HG02571 (cell line): ENCODE data around the gene ISL2.

ENCODE experiments used
- ATAC-seq: cut with Tn5 transposase; IDR thresholded peaks from one replicate; pipeline ENCODE4 v1.9.1; 2021; ENCODE audit warnings: mild to moderate bottlenecking, moderate library complexity; ENCODE audit not compliant: unreplicated experiment

Gene ISL2

DNA sequence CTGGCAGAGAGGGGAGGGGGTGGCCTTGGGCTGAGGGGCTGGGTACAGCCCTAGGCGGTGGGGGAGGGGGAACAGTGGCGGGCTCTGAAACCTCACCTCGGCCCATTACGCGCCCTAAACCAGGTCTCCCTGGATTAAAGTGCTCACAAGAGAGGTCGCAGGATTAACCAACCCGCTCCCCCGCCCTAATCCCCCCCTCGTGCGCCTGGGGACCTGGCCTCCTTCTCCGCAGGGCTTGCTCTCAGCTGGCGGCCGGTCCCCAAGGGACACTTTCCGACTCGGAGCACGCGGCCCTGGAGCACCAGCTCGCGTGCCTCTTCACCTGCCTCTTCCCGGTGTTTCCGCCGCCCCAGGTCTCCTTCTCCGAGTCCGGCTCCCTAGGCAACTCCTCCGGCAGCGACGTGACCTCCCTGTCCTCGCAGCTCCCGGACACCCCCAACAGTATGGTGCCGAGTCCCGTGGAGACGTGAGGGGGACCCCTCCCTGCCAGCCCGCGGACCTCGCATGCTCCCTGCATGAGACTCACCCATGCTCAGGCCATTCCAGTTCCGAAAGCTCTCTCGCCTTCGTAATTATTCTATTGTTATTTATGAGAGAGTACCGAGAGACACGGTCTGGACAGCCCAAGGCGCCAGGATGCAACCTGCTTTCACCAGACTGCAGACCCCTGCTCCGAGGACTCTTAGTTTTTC is 4.9 kb downstream of the ISL2 start:
- no peak for ATAC-seq

- no peak for ATAC-seq
These were observed 5.4 kb downstream of the ISL2 start for GRCh38 chr15:76342058-76342381.

DNA sequence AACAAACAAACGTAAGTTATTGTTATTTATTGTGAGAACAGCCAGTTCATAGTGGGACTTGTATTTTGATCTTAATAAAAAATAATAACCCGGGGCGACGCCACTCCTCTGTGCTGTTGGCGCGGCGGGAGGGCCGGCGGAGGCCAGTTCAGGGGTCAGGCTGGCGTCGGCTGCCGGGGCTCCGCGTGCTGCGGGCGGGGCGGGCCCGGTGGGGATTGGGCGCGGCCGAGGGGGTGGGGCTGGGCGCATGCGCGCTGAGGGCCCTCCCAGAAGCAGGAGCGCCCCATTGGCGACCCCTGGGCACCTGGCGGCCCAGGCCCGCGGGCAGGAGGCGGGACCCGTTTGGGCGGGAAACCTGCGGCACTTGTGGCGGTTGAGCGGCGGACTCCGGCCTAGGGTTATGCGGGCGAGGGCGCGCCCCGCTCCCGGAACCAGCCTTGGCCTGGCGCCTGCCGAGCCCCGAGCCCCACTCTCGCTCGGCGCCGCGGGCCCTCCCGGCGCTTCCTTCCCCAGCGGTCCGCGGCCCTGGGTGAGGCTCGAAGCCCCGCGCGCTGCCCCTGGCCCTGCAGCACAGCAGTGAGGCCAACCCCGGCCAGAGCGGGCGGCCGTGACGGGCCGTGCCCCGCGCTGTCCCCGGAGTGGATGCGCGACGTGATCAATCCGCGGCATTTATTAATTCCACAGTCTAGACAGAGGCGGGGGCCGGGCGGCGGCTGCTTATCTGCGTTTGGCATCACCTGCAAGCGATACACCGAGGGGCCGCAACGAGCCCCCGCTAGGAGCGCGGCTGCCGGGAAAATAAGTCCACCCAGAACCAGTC is 6.0 kb downstream of the ISL2 start:
- ATAC-seq = no peak

DNA sequence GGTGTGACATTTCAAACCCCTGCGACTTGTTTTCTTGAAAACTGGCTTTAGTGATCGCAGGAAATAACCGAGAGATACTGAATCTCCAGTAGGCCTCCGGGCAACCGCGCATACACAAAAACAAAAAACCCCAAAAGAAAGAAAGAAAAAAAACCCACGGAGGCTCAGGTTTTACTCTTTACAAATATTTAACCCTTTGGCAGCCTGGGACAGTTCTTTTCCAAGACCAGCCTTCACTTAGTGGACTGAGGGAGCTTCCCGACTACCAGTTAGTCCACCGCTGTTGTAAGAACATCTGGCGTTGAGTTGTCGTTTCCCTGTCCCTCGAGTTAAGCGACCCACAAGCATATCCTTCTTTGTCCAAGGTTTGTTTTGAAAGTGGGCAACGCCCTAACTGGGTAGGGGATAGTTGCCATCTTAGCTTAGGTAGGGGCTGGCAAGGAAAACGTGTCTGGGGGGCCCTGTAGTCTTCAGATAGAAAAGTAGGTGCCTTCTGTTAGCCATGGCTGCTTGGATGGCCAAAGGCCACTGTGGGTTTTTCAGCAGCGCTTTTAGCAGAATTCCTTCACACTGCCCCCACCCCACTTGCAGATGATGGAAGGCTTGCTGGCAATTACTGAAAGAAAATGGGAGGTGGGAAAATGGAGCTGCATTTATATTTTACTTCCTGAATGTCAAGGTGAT is 6.9 kb downstream of the ISL2 start:
- no peak for ATAC-seq

DNA sequence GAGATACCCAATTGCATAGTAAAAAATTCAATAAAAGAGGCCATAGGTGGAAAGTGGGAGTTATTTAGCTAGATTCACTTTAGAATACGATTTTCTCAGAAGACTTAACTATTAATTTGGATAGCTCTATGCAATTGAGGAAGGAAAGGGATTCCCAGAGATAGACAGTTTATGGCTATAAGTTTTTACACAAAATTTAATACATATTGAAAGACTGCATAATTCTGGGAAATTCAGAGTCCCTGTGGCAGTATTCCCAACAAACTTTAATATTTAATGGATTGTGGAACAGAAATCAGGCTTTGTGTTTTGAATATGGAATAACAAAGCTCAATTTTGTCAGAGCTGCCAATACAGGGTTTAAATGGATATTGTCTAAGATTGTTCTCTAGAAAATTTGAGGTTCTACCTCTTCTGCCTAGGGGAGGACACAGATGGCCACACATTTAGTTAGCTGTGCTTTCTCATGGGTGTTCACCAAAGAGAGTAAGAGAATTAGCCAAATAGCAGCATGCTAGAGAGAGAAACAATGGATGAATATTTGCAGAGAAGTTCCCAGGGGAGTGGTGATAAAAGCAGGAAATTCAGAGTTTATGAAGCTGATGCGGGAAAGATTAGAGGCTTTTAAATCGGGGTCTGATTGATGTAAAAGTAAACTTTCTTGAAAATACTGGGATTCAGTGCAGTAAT is 8.5 kb downstream of the ISL2 start:
- ATAC-seq = no peak

GRCh38 chr15:76345583-76345879 is 9.0 kb downstream of the ISL2 start:
- ATAC-seq = no peak

- no peak for ATAC-seq
These were observed 9.5 kb downstream of the ISL2 start for GRCh38 chr15:76345880-76346668.

- ATAC-seq = no peak
These were observed 10.3 kb downstream of the ISL2 start for GRCh38 chr15:76346669-76347481.

DNA sequence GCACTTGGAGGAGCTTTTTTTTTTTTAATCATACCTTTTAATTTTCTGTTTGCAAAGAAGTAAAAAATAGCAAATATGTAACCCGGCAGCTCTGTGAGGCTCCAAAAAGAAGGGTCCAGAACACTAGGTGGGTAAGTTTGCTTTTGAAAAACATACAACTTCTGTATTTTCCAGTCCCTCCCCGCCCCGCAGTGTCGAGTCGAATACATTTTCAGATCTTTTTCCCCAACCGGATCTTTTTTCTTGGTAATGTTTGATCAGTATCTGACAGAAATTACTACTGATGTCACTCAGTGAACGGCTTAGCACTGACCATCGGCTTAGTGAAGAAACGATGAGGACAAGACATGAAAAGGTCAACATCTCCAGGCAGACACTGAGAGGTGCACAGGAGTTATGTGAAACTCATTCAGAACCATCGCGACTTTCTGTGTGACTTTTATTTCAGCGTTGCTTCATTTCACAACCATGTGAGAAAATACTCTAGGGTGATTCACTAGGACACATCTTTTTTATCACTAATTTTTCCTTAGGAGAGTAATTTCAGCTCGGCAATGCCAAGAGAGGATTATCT is 11.0 kb downstream of the ISL2 start:
- ATAC-seq = no peak

GRCh38 chr15:76349301-76350070 is 12.9 kb downstream of the ISL2 start:
- ATAC-seq = no peak

DNA sequence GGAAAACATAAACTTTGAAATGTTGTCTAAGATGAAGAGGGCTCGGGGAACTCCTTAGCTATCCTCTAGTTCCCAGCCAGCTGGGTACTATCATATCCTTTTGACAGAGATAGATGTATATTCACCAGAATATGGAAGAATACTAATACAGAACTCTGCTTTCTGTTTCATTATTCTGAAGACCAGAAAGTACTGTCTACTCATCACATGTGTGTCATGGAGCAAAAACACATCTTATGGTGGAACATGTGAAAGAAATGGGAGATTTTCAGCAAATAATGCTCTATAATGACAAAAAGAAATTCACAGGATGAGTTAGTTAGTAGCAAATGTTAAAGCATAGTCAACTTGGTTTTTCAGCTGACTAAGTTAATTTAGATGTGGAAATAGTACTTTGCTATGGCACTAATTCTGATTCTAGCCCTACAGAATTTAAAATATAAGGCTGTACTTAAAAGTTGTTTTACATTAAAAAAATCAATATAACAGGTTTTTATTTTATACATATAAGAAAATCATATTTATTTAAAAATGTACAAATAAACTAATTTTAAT is 16.5 kb downstream of the ISL2 start:
- no peak for ATAC-seq

DNA sequence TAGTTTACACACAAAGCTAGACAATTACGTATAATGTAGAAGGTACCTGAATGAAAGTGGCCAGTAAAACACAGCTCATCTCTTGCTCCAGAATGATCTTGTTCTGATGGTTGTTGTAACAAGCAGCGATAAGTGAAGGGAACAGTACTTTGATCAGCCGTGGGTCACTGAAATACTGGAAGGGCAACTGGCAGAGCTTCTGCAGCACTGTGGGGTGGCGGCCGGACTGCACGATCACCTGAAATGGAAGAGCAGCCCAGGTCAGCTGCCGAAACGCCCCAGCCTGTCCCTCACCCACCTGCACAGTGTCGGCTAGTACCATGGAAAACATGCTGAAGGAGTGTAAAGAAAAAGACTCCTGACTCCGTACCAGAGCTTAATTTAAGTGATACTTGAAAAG is 17.3 kb downstream of the ISL2 start:
- no peak for ATAC-seq

GRCh38 chr15:76354823-76355440 is 18.4 kb downstream of the ISL2 start:
- no peak for ATAC-seq

GRCh38 chr15:76358453-76358852 is 21.9 kb downstream of the ISL2 start:
- no peak for ATAC-seq

- ATAC-seq = no peak
These were observed 22.6 kb downstream of the ISL2 start for GRCh38 chr15:76359152-76359551.

DNA sequence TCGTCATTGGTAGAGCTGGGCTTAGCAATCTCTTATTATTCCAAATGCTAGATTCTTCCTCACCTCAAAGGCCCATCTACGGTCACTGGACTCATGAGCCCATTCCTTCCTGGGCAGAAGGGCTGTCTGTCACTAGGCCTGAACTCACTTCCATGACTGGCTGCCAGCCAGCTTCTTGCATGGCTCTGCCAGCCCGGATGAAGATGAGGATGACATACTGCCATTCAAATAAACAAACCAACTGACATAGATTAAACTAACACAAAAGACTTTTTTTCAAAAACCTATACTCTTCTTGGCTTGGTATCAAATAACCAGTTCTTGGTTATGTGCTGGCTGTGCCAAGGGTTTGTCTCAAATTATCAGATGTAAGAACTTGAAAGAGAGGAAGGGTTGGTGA is 23.8 kb downstream of the ISL2 start:
- ATAC-seq = no peak

DNA sequence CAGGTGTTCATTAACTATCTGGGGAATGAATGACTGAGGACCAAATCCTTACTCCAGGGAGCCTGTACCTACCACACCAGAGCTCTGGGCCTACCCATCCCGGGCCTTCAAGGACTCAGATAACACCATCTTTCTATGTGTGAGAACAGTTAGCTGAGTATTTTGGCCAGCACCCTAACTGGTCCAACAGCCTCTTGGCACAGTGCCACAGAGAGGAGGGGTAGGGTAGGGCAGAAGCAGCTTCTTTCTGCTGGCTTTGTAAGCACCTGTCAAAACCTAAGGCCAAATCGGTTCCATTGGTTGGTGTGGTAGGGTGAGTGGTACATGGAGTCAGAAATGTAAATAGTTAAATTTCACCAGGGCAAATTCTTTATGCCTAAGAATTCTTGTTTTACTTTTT is 26.7 kb downstream of the ISL2 start:
- ATAC-seq = no peak

DNA sequence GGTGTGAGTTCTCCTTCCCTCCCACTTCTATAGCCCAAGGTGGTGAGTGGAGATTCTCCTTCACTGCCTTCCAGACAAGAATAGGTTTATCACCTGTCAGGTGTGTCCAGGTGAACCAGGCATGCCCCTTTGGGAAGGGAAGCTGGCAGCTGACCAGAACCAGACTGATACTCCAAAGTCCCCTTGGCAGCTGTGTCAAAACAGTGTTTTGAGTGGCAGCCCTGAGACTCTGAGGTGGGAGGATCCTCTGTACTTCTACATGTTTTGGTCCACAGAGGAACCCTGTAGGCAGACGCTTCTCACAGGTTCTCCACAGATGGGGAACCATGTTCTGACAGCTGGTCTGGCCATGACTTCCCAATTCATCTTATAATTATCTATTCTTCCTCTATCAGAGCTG is 30.1 kb downstream of the ISL2 start:
- ATAC-seq = no peak
